Mesenchymal stem cell (in vitro differentiated cells and primary cell): ENCODE data around the gene ZNF365.

Experiments
- DNase-seq: peaks from one replicate; pipeline ENCODE4 v3.0.0-alpha.2; 2013
- H2AFZ ChIP-seq: one replicate; pipeline ENCODE4 v1.6.1; 2013; ENCODE audit warnings: low read depth, mild to moderate bottlenecking, control low read depth, inconsistent platforms, low read length, moderate library complexity
- H2AK5ac ChIP-seq: 2 replicates; pipeline ENCODE4 v1.6.1; 2013; ENCODE audit warnings: low read length, moderate library complexity, mild to moderate bottlenecking, inconsistent platforms; ENCODE audit not compliant: severe bottlenecking
- H2BK120ac ChIP-seq: one replicate; pipeline ENCODE4 v1.6.1; 2013; ENCODE audit warnings: low read depth, mild to moderate bottlenecking, inconsistent platforms, low read length, moderate library complexity
- H2BK12ac ChIP-seq, 2 experiments: one replicate each; pipeline ENCODE4 v1.6.1; 2013; ENCODE audit warnings: inconsistent platforms in 2 of 2, low read length in 2 of 2, mild to moderate bottlenecking in 2 of 2, moderate library complexity in 2 of 2, control low read depth in 1 of 2
- H2BK15ac ChIP-seq: one replicate; pipeline ENCODE4 v1.6.1; 2013; ENCODE audit warnings: mild to moderate bottlenecking, low read depth, inconsistent platforms; ENCODE audit not compliant: poor library complexity, severe bottlenecking
- H2BK5ac ChIP-seq: 2 replicates; pipeline ENCODE4 v1.6.1; 2013; ENCODE audit warnings: low read depth, mild to moderate bottlenecking, low read length, control low read depth, inconsistent platforms; ENCODE audit not compliant: poor library complexity, severe bottlenecking
- H3K14ac ChIP-seq, 2 experiments: one replicate each; pipeline ENCODE4 v1.6.1; 2013; ENCODE audit warnings: inconsistent platforms in 2 of 2, low read length in 2 of 2, control low read depth in 1 of 2, mild to moderate bottlenecking in 1 of 2, moderate library complexity in 1 of 2
- H3K18ac ChIP-seq, 2 experiments: one replicate each; pipeline ENCODE4 v1.6.1; 2013; ENCODE audit warnings: inconsistent platforms in 2 of 2, low read length in 2 of 2, control low read depth in 1 of 2, low read depth in 1 of 2, mild to moderate bottlenecking in 1 of 2
- H3K23ac ChIP-seq, 2 experiments: one replicate each; pipeline ENCODE4 v1.6.1; 2013; ENCODE audit warnings: inconsistent platforms in 2 of 2, low read length in 2 of 2, mild to moderate bottlenecking in 2 of 2, moderate library complexity in 2 of 2, control low read depth in 1 of 2
- H3K27ac ChIP-seq: 2 replicates; pipeline ENCODE4 v1.5.1; 2013; ENCODE audit warnings: mild to moderate bottlenecking, moderate library complexity, low read length, control low read depth, inconsistent platforms; ENCODE audit not compliant: poor library complexity, severe bottlenecking
- H3K27me3 ChIP-seq, 2 experiments: 2 replicates each; pipeline versions ENCODE4 v1.6.1 to v1.7.0; 2013; ENCODE audit warnings: low read length in 2 of 2, mild to moderate bottlenecking in 2 of 2, moderate library complexity in 2 of 2, control low read depth in 1 of 2, inconsistent platforms in 1 of 2; ENCODE audit not compliant: control insufficient read depth in 1 of 2, insufficient read depth in 1 of 2
- H3K36me3 ChIP-seq, 2 experiments: 2 replicates each; pipeline versions ENCODE4 v1.6.1 to v1.7.0; 2013; ENCODE audit warnings: low read length in 2 of 2, control low read depth in 1 of 2, inconsistent platforms in 1 of 2, low read depth in 1 of 2, mild to moderate bottlenecking in 1 of 2; ENCODE audit not compliant: insufficient read depth in 2 of 2, control insufficient read depth in 1 of 2
- H3K4ac ChIP-seq, 2 experiments: one replicate each; pipeline ENCODE4 v1.6.1; 2013; ENCODE audit warnings: inconsistent platforms in 2 of 2, low read length in 2 of 2, mild to moderate bottlenecking in 2 of 2, moderate library complexity in 2 of 2, control low read depth in 1 of 2, low read depth in 1 of 2
- H3K4me1 ChIP-seq: 2 replicates; pipeline ENCODE4 v1.6.1; 2013; ENCODE audit warnings: low read depth, low read length, control low read depth; ENCODE audit not compliant: control insufficient read depth, insufficient read depth
- H3K4me2 ChIP-seq: 2 replicates; pipeline ENCODE4 v1.6.1; 2013; ENCODE audit warnings: low read length, mild to moderate bottlenecking, inconsistent platforms; ENCODE audit not compliant: poor library complexity, severe bottlenecking
- H3K4me3 ChIP-seq, 2 experiments: 2 replicates each; pipeline versions ENCODE4 v1.5.1 to v1.7.0; 2013; ENCODE audit warnings: low read length in 2 of 2, mild to moderate bottlenecking in 2 of 2, control low read depth in 1 of 2, low read depth in 1 of 2; ENCODE audit not compliant: insufficient read depth in 1 of 2
- H3K79me1 ChIP-seq: replicated peaks from 2 replicates; pipeline ENCODE4 v1.6.1; 2013; ENCODE audit warnings: mild to moderate bottlenecking, control low read depth, low read length, inconsistent platforms; ENCODE audit not compliant: poor library complexity, severe bottlenecking
- H3K9ac ChIP-seq: 2 replicates; pipeline ENCODE4 v1.7.0; 2013; ENCODE audit warnings: mild to moderate bottlenecking, low read length, moderate library complexity
- H3K9me3 ChIP-seq: 2 replicates; pipeline ENCODE4 v1.7.0; 2013; ENCODE audit warnings: mild to moderate bottlenecking, low read length; ENCODE audit not compliant: control insufficient read depth
- H4K8ac ChIP-seq: one replicate; pipeline ENCODE4 v1.6.1; 2013; ENCODE audit warnings: inconsistent platforms, mild to moderate bottlenecking, low read length, moderate library complexity
- H4K91ac ChIP-seq: one replicate; pipeline ENCODE4 v1.6.1; 2013; ENCODE audit warnings: mild to moderate bottlenecking, low read length, inconsistent platforms
- WGBS: methylation state at CpG from one replicate; pipeline ENCODE4 v1.1.7; 2013; ENCODE audit warnings: mixed read lengths; 5-methylcytosine and 5-hydroxymethylcytosine counted together

ZNF365 gene

DNA sequence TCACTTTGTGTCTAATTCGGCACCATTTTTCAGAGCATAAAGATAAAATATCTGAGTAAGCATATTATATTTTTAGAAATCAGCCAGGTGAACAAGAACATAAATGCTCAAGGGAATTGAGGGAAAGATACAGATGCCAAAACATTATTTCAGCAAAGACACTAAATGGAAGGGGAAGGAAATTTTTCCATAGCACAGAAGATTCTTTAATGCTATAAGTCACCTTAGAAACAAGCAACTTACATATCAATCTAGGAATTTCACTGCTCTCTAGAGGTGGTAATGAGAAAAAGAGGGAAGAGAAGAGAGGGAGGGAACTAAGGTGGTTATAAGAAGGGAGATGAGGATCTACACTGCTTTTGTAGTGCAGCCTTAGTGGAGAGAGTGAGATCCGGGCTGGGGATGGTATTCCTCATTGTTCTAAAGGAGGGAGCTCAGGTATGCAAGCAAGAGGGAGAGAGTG is 20.4 kb downstream of the ZNF365 start:
- Histone ChIP-seq H3K27ac (no peak overlapping the region), H2AK5ac (no peak overlapping the region), H3K4me1 (peaks cover 3% of the 10 kb centered on the region), H3K4ac (no peak overlapping the region), H3K23ac (no peak overlapping the region), H3K18ac (no peak overlapping the region), H2BK12ac (no peak overlapping the region), H2BK120ac (no peak overlapping the region), H2AFZ (no peak overlapping the region), H3K4me3 (no peak overlapping the region), H4K8ac (no peak overlapping the region), H3K9me3 (no peaks in the 10 kb centered on the region), H3K27me3 (no peaks in the 10 kb centered on the region), H2BK15ac (no peak overlapping the region), H3K14ac (no peak overlapping the region), H3K79me1 (no peaks in the 10 kb centered on the region), H3K4me2 (no peak overlapping the region), H3K36me3 (peaks cover 0 to 3% of the 10 kb centered on the region in 2 experiments), H4K91ac (no peak overlapping the region), H2BK5ac (no peak overlapping the region), H3K9ac (no peak overlapping the region)
- WGBS: 69% methylated on average over 1 of the region's 2 CpGs
- no peak for DNase-seq

DNA sequence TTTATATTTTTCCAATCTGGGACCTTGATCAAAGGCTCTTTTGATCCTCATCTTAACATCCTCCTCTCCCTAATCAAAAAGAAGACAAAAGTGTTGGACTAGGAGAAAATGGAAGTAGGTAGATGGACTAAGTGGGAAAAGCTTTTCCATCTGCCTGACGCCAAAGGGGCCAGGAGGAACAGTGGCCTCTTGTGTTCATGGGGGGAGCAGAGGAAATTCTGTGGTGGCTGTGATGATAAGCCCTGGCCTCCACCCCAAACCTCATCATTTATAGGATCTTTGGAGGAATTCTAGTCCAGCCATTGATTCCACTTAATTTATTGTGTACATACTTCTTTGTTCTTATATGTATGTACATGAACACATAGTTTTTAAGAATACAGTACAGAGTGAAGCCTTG is 21.7 kb downstream of the ZNF365 start:
- Histone ChIP-seq H3K4me1 (peaks cover 3% of the 10 kb centered on the region), H3K27me3 (no peaks in the 10 kb centered on the region)
- WGBS: 70% methylated on average over 1 of the region's 1 CpG

DNA sequence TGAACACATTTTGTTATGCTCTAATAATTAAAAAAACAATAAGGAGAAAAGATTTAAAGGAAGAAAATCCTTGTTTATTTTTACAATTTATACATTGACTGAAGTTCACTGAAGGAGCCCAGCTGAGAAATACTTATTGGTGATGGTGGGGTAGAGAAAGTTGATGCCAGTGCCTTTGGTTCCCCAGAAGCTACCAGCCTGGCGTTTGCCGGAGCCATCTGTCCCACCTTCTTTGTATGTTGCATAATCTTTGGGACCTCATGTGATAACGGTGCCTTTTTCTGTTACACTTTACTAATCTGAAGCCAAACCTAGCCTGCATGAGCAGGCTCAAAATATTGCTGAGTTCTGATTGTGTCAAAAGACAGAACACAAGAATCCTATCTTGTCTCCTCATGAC is 22.7 kb downstream of the ZNF365 start:
- no peak overlapping the region for H2BK12ac ChIP-seq
- 85% methylated on average over 3 of the region's 3 CpGs for WGBS
- H3K4me1 ChIP-seq: peaks cover 3% of the 10 kb centered on the region
- H4K8ac ChIP-seq: no peak overlapping the region
- H3K36me3 ChIP-seq: peaks cover 0 to 6% of the 10 kb centered on the region in 2 experiments
- no peak overlapping the region for H3K9ac ChIP-seq
- no peak overlapping the region for H3K23ac ChIP-seq
- DNase-seq: no peak
- H3K79me1 ChIP-seq: no peaks in the 10 kb centered on the region
- H3K4me3 ChIP-seq: no peak overlapping the region
- H3K18ac ChIP-seq: no peak overlapping the region
- H2BK5ac ChIP-seq: no peak overlapping the region
- H4K91ac ChIP-seq: no peak overlapping the region
- no peak overlapping the region for H3K4ac ChIP-seq
- H2AK5ac ChIP-seq: no peak overlapping the region
- H3K27me3 ChIP-seq: no peaks in the 10 kb centered on the region
- no peak overlapping the region for H3K4me2 ChIP-seq
- H3K27ac ChIP-seq: no peak overlapping the region
- no peak overlapping the region for H2BK15ac ChIP-seq
- H2BK120ac ChIP-seq: no peak overlapping the region
- H2AFZ ChIP-seq: no peak overlapping the region
- no peak overlapping the region for H3K14ac ChIP-seq
- H3K9me3 ChIP-seq: no peaks in the 10 kb centered on the region

More for the DNA sequence above, 21.7 kb downstream of the ZNF365 start:
- Histone ChIP-seq H3K36me3 (peaks cover 0 to 6% of the 10 kb centered on the region in 2 experiments), H3K79me1 (no peaks in the 10 kb centered on the region), H2BK12ac (no peak overlapping the region), H3K23ac (no peak overlapping the region), H3K9me3 (no peaks in the 10 kb centered on the region), H3K18ac (no peak overlapping the region), H2AFZ (no peak overlapping the region), H3K4me2 (no peak overlapping the region), H2BK5ac (no peak overlapping the region), H3K4ac (no peak overlapping the region), H4K91ac (no peak overlapping the region), H2BK15ac (no peak overlapping the region), H3K27ac (no peak overlapping the region), H4K8ac (no peak overlapping the region), H2AK5ac (no peak overlapping the region), H3K4me3 (no peak overlapping the region), H3K9ac (no peak overlapping the region), H2BK120ac (no peak overlapping the region), H3K14ac (no peak overlapping the region)
- DNase-seq: no peak

DNA sequence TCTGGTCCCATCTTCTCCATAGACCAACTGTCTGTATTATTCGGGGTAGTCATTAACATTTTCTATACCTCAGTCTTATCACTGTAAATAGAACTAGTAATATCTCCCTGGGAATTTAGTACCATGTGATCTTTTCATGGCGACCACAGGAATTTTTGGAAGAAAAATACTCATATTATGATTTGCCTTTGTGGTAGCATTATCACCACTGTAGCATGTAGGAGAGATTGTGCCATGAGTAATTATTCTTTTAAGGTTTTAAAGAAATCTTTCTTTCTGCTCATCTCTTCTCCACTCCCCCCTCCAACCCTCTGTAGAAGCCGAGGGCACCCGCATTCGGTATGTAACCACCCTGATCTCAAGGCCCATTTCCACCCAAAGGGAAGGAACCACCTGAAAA is 25.0 kb downstream of the ZNF365 start:
- Histone ChIP-seq H3K18ac (no peak overlapping the region), H2BK15ac (no peak overlapping the region), H3K4me3 (no peak overlapping the region), H2BK12ac (no peak overlapping the region), H3K9ac (no peak overlapping the region), H3K79me1 (no peaks in the 10 kb centered on the region), H3K9me3 (no peaks in the 10 kb centered on the region), H2AK5ac (no peak overlapping the region), H3K27ac (no peak overlapping the region), H4K91ac (no peak overlapping the region), H3K4me2 (no peak overlapping the region), H3K36me3 (peaks cover 0 to 6% of the 10 kb centered on the region in 2 experiments), H3K4ac (no peak overlapping the region), H3K4me1 (peaks cover 3% of the 10 kb centered on the region), H3K23ac (no peak overlapping the region), H3K27me3 (no peaks in the 10 kb centered on the region), H3K14ac (no peak overlapping the region), H2BK5ac (no peak overlapping the region), H2BK120ac (no peak overlapping the region), H2AFZ (no peak overlapping the region), H4K8ac (no peak overlapping the region)
- WGBS: 100% methylated on average over 3 of the region's 5 CpGs
- no peak for DNase-seq
